Endothelial cell of umbilical vein (primary cell): Measurements from ENCODE around the gene OSBPL1A. TPM values are rescaled to one million over a fixed set of nuclear protein-coding genes. Genes with fewer than 3 reads are reported as not detected.

Experiments used
- BruUV-seq: library from RNA; stranded (reverse); fragments of 400-500 nt; replicated peaks from 2 replicates; lab custom pipeline; 2021; lab: Mats Ljungman, UMichigan
- CTCF ChIA-PET: fragments of 300-600, 350-600 bp; sonication (Branson Sonifier 250); formaldehyde crosslinking; loops from one replicate; lab custom pipeline; 2021; ENCODE audit warnings: antibody characterized with exemption, inconsistent platforms; lab: Charles Lee
- POLR2A ChIA-PET: fragments of 300-600, 350-600 bp; sonication (Branson Sonifier 250); formaldehyde crosslinking; loops from one replicate; lab custom pipeline; 2021; ENCODE audit warnings: antibody characterized with exemption, inconsistent platforms; lab: Charles Lee
- DNase-seq: peaks from one replicate; pipeline ENCODE4 v3.0.0-alpha.2; 2011; ENCODE audit warnings: low read depth, low spot score
- FAIRE-seq: peaks from 2 replicates; lab custom pipeline; 2011; peaks lifted over from hg19 to GRCh38; lab: Jason Lieb, UNC
- H2AFZ ChIP-seq: 2 replicates; pipeline ENCODE4 v1.6.0; 2012; ENCODE audit warnings: low read depth, low read length, control low read depth, inconsistent platforms
- H3K27ac ChIP-seq: 2 replicates; pipeline ENCODE4 v1.5.1; 2011; ENCODE audit warnings: low read depth, mild to moderate bottlenecking, control low read depth, low read length, moderate library complexity; ENCODE audit not compliant: insufficient read depth
- H3K27me3 ChIP-seq, 2 experiments: 2 replicates each; pipeline versions ENCODE4 v1.6.0 to v1.6.1; 2011; ENCODE audit warnings: low read length in 2 of 2, mixed read lengths in 1 of 2; ENCODE audit not compliant: control insufficient read depth in 2 of 2, insufficient read depth in 2 of 2
- H3K36me3 ChIP-seq, 2 experiments: 2 replicates in 1 of 2; 3 replicates in 1 of 2; pipeline ENCODE4 v1.5.1; 2011; ENCODE audit warnings: low read length in 2 of 2, mild to moderate bottlenecking in 1 of 2, moderate library complexity in 1 of 2; ENCODE audit not compliant: control insufficient read depth in 2 of 2, insufficient read depth in 2 of 2; ENCODE audit errors: extremely low read depth in 1 of 2
- H3K4me1 ChIP-seq: 3 replicates; pipeline ENCODE4 v1.5.1; 2011; ENCODE audit warnings: mild to moderate bottlenecking, low read length; ENCODE audit not compliant: control insufficient read depth, insufficient read depth; ENCODE audit errors: extremely low read depth
- H3K4me2 ChIP-seq: 2 replicates; pipeline ENCODE4 v1.6.1; 2011; ENCODE audit warnings: low read length, control low read depth, mixed read lengths; ENCODE audit not compliant: insufficient read depth
- H3K4me3 ChIP-seq, 3 experiments: fragments of 200-600 bp in 1 of 3; sonication (generic), shearing (Covaris generic) in 1 of 3; replicated peaks in 1 of 3; 2 replicates each; pipeline ENCODE4 v1.5.1; 2011 to 2016; ENCODE audit warnings: control low read depth in 3 of 3, low read length in 3 of 3, mild to moderate bottlenecking in 2 of 3, inconsistent platforms in 1 of 3, low read depth in 1 of 3, moderate library complexity in 1 of 3; ENCODE audit not compliant: insufficient read depth in 1 of 3
- H3K79me2 ChIP-seq: 2 replicates; pipeline ENCODE4 v1.6.0; 2012; ENCODE audit warnings: low read length, inconsistent platforms; ENCODE audit not compliant: control insufficient read depth, insufficient read depth
- H3K9ac ChIP-seq: replicated peaks from 2 replicates; pipeline ENCODE3; 2011; ENCODE audit warnings: low read length, control low read depth; ENCODE audit not compliant: insufficient read depth; ENCODE audit errors: extremely low read depth
- H3K9me1 ChIP-seq: replicated peaks from 3 replicates; pipeline ENCODE4 v1.6.0; 2011; ENCODE audit warnings: mild to moderate bottlenecking, low read length; ENCODE audit not compliant: control insufficient read depth, insufficient read depth; ENCODE audit errors: extremely low read depth
- H3K9me3 ChIP-seq: replicated peaks from 2 replicates; pipeline ENCODE4 v1.5.1; 2012; ENCODE audit warnings: low read length, inconsistent platforms; ENCODE audit not compliant: control insufficient read depth, insufficient read depth
- H4K20me1 ChIP-seq: replicated peaks from 2 replicates; pipeline ENCODE3; 2011; ENCODE audit warnings: mild to moderate bottlenecking, low read length; ENCODE audit not compliant: control insufficient read depth, insufficient read depth; ENCODE audit errors: extremely low read depth
- CTCF ChIP-seq, 2 donors: IDR thresholded peaks; 1 replicate in 1 of 2; 2 replicates in 1 of 2; pipeline ENCODE4 v1.5.1; 2011; ENCODE audit warnings: low read length in 2 of 2, mild to moderate bottlenecking in 2 of 2, moderate library complexity in 2 of 2, control low read depth in 1 of 2, inconsistent platforms in 1 of 2, low read depth in 1 of 2; ENCODE audit not compliant: insufficient read depth in 1 of 2; ENCODE audit errors: extremely low read depth in 1 of 2
- EZH2 ChIP-seq: IDR thresholded peaks from 2 replicates; pipeline ENCODE4 v1.6.1; 2012; ENCODE audit warnings: borderline replicate concordance, low read depth, mild to moderate bottlenecking, moderate library complexity, low read length, inconsistent platforms; ENCODE audit not compliant: severe bottlenecking
- FOS ChIP-seq: IDR thresholded peaks from 2 replicates; pipeline ENCODE4 v1.6.1; 2011; ENCODE audit warnings: mild to moderate bottlenecking, low read length, moderate library complexity, borderline replicate concordance; ENCODE audit not compliant: insufficient read depth
- GATA2 ChIP-seq: IDR thresholded peaks from 2 replicates; pipeline ENCODE4 v1.7.0; 2011; ENCODE audit warnings: low read depth, mild to moderate bottlenecking, moderate library complexity, mixed read lengths, low read length; ENCODE audit not compliant: insufficient read length, insufficient read depth
- JUN ChIP-seq: IDR thresholded peaks from 2 replicates; pipeline ENCODE4 v1.6.1; 2011; ENCODE audit warnings: borderline replicate concordance, low read depth; ENCODE audit not compliant: insufficient read length, insufficient read depth
- MYC ChIP-seq: IDR thresholded peaks from one replicate; pipeline ENCODE4 v1.6.1; 2011; ENCODE audit warnings: mild to moderate bottlenecking, low read depth, low read length
- POLR2A ChIP-seq: IDR thresholded peaks from 2 replicates; pipeline ENCODE4 v1.6.1; 2012; ENCODE audit warnings: low read depth, mild to moderate bottlenecking, control low read depth, low read length
- POLR2AphosphoS5 ChIP-seq: IDR thresholded peaks from 2 replicates; pipeline ENCODE4 v1.6.1; 2012; ENCODE audit warnings: low read depth, mild to moderate bottlenecking, control low read depth, low read length, moderate library complexity; ENCODE audit not compliant: insufficient read depth
- dilution Hi-C: fragments of 300-500 bp; cut with MboI; formaldehyde crosslinking; loops from one replicate; pipeline ENCODE4 v1.15.0; 2019; ENCODE audit warnings: low sequenced_read_pairs; ENCODE audit not compliant: extremely low pct_ligation_motif_present
- intact Hi-C: fragments of 100-400 bp; cut with micrococcal nuclease; formaldehyde crosslinking; loops from one replicate; pipeline ENCODE4 v1.10.0; 2022
- polyA plus RNA-seq, 4 experiments: library from polyadenylated mRNA; depleted of rRNA in 3 of 4; stranded (reverse) in 3 of 4; unstranded in 1 of 4; fragments of >200 nt; gene quantifications; 2 replicates each; pipeline versions ENCODE4 v1.2.1 to v1.2.3, GENCODE V29; 2011 to 2012; ENCODE audit warnings: missing spikeins in 1 of 4
- total RNA-seq: library from RNA; stranded (reverse); gene quantifications from 2 replicates; pipeline ENCODE4 v1.2.3, GENCODE V29; 2021
- TF ChIP-seq, protein P1 (sequence below): IDR thresholded peaks from 2 replicates; pipeline ENCODE4 v1.6.1; 2011; ENCODE audit not compliant: insufficient read depth, insufficient read length

Gene OSBPL1A
- total and polyA plus RNA-seq, 2 donors (not counting 3 experiments of a cell fraction or from before 2014, with no cell fraction given) = 6.4 to 16.5 TPM

DNA sequence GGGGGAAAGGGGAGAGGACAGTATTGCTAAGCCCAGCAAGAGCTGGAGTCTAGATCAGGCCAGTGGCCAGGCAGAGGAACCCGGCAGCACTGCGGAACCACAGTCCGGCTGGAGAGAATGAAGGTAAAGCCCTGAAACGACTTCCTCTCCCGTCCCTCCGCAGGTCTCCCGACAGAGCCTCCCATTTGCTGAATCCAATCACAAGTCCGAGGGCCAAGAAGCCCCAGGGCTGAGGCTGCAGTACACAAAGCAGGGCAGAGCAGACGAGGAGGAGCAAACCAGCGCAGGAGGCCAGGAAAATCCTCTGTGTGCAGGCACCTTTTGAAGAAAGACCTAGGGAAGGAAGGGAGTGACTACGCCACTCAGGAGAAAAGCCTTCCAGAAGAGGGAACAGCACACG, 104.4 kb downstream of the OSBPL1A start:
- DNase-seq (no peak), FAIRE-seq (no peak)
- Histone ChIP-seq H3K27me3 (no peaks in the 10 kb centered on the region), H3K36me3 (no peaks in the 10 kb centered on the region), H3K4me1 (no peaks in the 10 kb centered on the region), H3K4me3 (no peak overlapping the region), H3K4me2 (no peak overlapping the region), H3K9me3 (no peaks in the 10 kb centered on the region), H3K9ac (no peak overlapping the region), H4K20me1 (no peaks in the 10 kb centered on the region), H2AFZ (no peak overlapping the region), H3K9me1 (no peaks in the 10 kb centered on the region), H3K79me2 (no peaks in the 10 kb centered on the region), H3K27ac (no peak overlapping the region)
- intact Hi-C loops = no loop called here
- POLR2A ChIA-PET = no interaction called here
- TF ChIP-seq POLR2A (no peak), CTCF (IDR thresholded peaks at IDR 0.05; ENCODE audit: extremely low read depth in 1 of 2, insufficient read depth in 1 of 2, low read depth in 1 of 2, low read length in 2 of 2) (no peak), MYC (no peak), FOS (no peak), POLR2AphosphoS5 (no peak), EZH2 (no peak), JUN (no peak), GATA2 (no peak)
- TF ChIP-seq, protein P1, sequence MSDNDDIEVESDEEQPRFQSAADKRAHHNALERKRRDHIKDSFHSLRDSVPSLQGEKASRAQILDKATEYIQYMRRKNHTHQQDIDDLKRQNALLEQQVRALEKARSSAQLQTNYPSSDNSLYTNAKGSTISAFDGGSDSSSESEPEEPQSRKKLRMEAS = no peak
- CTCF ChIA-PET = no interaction called here
- dilution Hi-C loops = no loop called here
- BruUV-seq = no TSS peak
